Stomach smooth muscle (tissue), 2 donors: Measurements from ENCODE around the gene OGT.
"Not testable (repeated sequence)": the region's sequence is repeated elsewhere in the genome, so short reads cannot be mapped to it uniquely, and the experiment has no call there.

Experiments
- H3K27ac ChIP-seq: one replicate; pipeline ENCODE4 v1.7.0; 2013; ENCODE audit warnings: mild to moderate bottlenecking, low read length, inconsistent platforms
- H3K27me3 ChIP-seq, 2 donors: one replicate each; pipeline ENCODE4 v1.7.0; 2013; ENCODE audit warnings: low read length in 2 of 2; ENCODE audit not compliant: insufficient read depth in 2 of 2, control insufficient read depth in 1 of 2
- H3K36me3 ChIP-seq, 2 donors: one replicate each; pipeline ENCODE4 v1.7.0; 2013; ENCODE audit warnings: low read length in 2 of 2; ENCODE audit not compliant: control insufficient read depth in 2 of 2, insufficient read depth in 2 of 2
- H3K4me1 ChIP-seq: one replicate; pipeline ENCODE4 v1.7.0; 2013; ENCODE audit warnings: low read length; ENCODE audit not compliant: control insufficient read depth, insufficient read depth
- H3K4me3 ChIP-seq, 2 donors: one replicate each; pipeline ENCODE4 v1.7.0; 2013; ENCODE audit warnings: low read length in 2 of 2
- H3K9ac ChIP-seq, 2 donors: one replicate each; pipeline ENCODE4 v1.7.0; 2013; ENCODE audit warnings: low read length in 2 of 2, mild to moderate bottlenecking in 1 of 2
- H3K9me3 ChIP-seq, 2 donors: one replicate each; pipeline ENCODE4 v1.7.0; 2013; ENCODE audit warnings: low read length in 2 of 2; ENCODE audit not compliant: control insufficient read depth in 2 of 2
- donor health status: healthy.
- donor health status: Pancreatic carcinoma.

Gene OGT

GRCh38 chrX:71513731-71514130 lies 19.2 kb upstream of the OGT start:
- not testable (repeated sequence) for H3K36me3 ChIP-seq, H3K9me3 ChIP-seq, H3K9ac ChIP-seq, H3K4me1 ChIP-seq, H3K4me3 ChIP-seq, H3K27ac ChIP-seq, H3K27me3 ChIP-seq

GRCh38 chrX:71514367-71515037 lies 18.4 kb upstream of the OGT start:
- Histone ChIP-seq H3K27me3 (no peaks in the 10 kb centered on the region), H3K4me1 (no peaks in the 10 kb centered on the region), H3K9ac (no peak overlapping the region), H3K36me3 (no peaks in the 10 kb centered on the region), H3K4me3 (no peak overlapping the region), H3K9me3 (peaks cover 0 to 2% of the 10 kb centered on the region in 2 donors), H3K27ac (no peak overlapping the region)

- no peaks in the 10 kb centered on the region for H3K27me3 ChIP-seq
- no peaks in the 10 kb centered on the region for H3K36me3 ChIP-seq
- no peak overlapping the region for H3K4me3 ChIP-seq
- no peak overlapping the region for H3K9ac ChIP-seq
- peaks cover 0 to 2% of the 10 kb centered on the region in 2 donors for H3K9me3 ChIP-seq
- no peaks in the 10 kb centered on the region for H3K4me1 ChIP-seq
- H3K27ac ChIP-seq: no peak overlapping the region
These were observed 17.9 kb upstream of the OGT start for GRCh38 chrX:71515038-71515396.

GRCh38 chrX:71525316-71525715 lies 7.6 kb upstream of the OGT start:
- no peak overlapping the region for H3K4me3 ChIP-seq
- H3K27ac ChIP-seq: no peak overlapping the region
- no peaks in the 10 kb centered on the region for H3K27me3 ChIP-seq
- H3K9ac ChIP-seq: no peak overlapping the region
- no peaks in the 10 kb centered on the region for H3K4me1 ChIP-seq
- H3K36me3 ChIP-seq: no peaks in the 10 kb centered on the region
- H3K9me3 ChIP-seq: no peaks in the 10 kb centered on the region

- peak overlapping the region; percentile 74 to 75 for H3K9ac ChIP-seq
These were observed 689 bp upstream of the OGT start for GRCh38 chrX:71532078-71532752.

GRCh38 chrX:71533516-71533850 lies 579 bp downstream of the OGT start:
- Histone ChIP-seq H3K9me3 (no peaks in the 10 kb centered on the region), H3K4me3 (peak overlapping the region; percentile 91 to 93), H3K4me1 (no peaks in the 10 kb centered on the region), H3K27ac (peak overlapping the region; percentile 85), H3K9ac (peak overlapping the region; percentile 86 to 96), H3K36me3 (peaks cover 0 to 4% of the 10 kb centered on the region in 2 donors), H3K27me3 (peaks cover 0 to 4% of the 10 kb centered on the region in 2 donors)

More at GRCh38 chrX:71532078-71532752, 689 bp upstream of the OGT start:
- Histone ChIP-seq H3K36me3 (no peaks in the 10 kb centered on the region), H3K27me3 (peaks cover 0 to 4% of the 10 kb centered on the region in 2 donors), H3K4me3 (peak overlapping the region; percentile 81 to 93), H3K27ac (peak overlapping the region; percentile 85), H3K4me1 (no peaks in the 10 kb centered on the region), H3K9me3 (no peaks in the 10 kb centered on the region)

GRCh38 chrX:71533851-71534561 lies 1.1 kb downstream of the OGT start:
- Histone ChIP-seq H3K27ac (peak overlapping the region; percentile 85), H3K9me3 (no peaks in the 10 kb centered on the region), H3K9ac (peak overlapping the region; percentile 86 to 96), H3K27me3 (peaks cover 0 to 4% of the 10 kb centered on the region in 2 donors), H3K4me1 (no peaks in the 10 kb centered on the region), H3K36me3 (peaks cover 0 to 4% of the 10 kb centered on the region in 2 donors), H3K4me3 (peak overlapping the region; percentile 91 to 93)

- H3K9ac ChIP-seq: peak overlapping the region; percentile 30 to 96
- H3K9me3 ChIP-seq: no peaks in the 10 kb centered on the region
- H3K4me3 ChIP-seq: peak overlapping the region; percentile 91 to 93
- H3K4me1 ChIP-seq: no peaks in the 10 kb centered on the region
- peaks cover 0 to 4% of the 10 kb centered on the region in 2 donors for H3K27me3 ChIP-seq
- peaks cover 0 to 4% of the 10 kb centered on the region in 2 donors for H3K36me3 ChIP-seq
- peak overlapping the region; percentile 85 for H3K27ac ChIP-seq
These were observed 2.1 kb downstream of the OGT start for GRCh38 chrX:71534773-71535544.

- Histone ChIP-seq H3K4me3 (peak overlapping the region; percentile 47 to 53), H3K27ac (no peak overlapping the region), H3K27me3 (peaks cover 0 to 4% of the 10 kb centered on the region in 2 donors), H3K9me3 (no peaks in the 10 kb centered on the region), H3K36me3 (peaks cover 0 to 4% of the 10 kb centered on the region in 2 donors), H3K4me1 (no peaks in the 10 kb centered on the region), H3K9ac (no peak overlapping the region)
These were observed 3.4 kb downstream of the OGT start for GRCh38 chrX:71536285-71536684.

GRCh38 chrX:71537743-71538142 lies 4.8 kb downstream of the OGT start:
- no peak overlapping the region for H3K4me3 ChIP-seq
- peaks cover 0 to 4% of the 10 kb centered on the region in 2 donors for H3K36me3 ChIP-seq
- H3K9me3 ChIP-seq: no peaks in the 10 kb centered on the region
- no peaks in the 10 kb centered on the region for H3K4me1 ChIP-seq
- no peak overlapping the region for H3K27ac ChIP-seq
- H3K9ac ChIP-seq: no peak overlapping the region
- H3K27me3 ChIP-seq: peaks cover 0 to 4% of the 10 kb centered on the region in 2 donors
